Tibial artery (tissue), 4 donors: ENCODE data around the gene BCAS2.

Source experiments
- DNase-seq, 2 donors: peaks; one replicate each; pipeline ENCODE4 v3.0.0-alpha.2; 2019
- H3K27ac ChIP-seq, 2 donors: fragments of 200-600 bp; sonication (generic) in 1 of 2; 1 replicate in 1 of 2; 2 replicates in 1 of 2; pipeline ENCODE4 v1.5.1; 2018 to 2019; ENCODE audit warnings: mild to moderate bottlenecking in 1 of 2
- H3K27me3 ChIP-seq, 2 donors: fragments of 200-600 bp; sonication (generic) in 1 of 2; one replicate each; pipeline versions ENCODE4 v1.5.1 to v1.6.0; 2016 to 2019
- H3K36me3 ChIP-seq, 3 donors: fragments of 200-600 bp; sonication (generic) in 2 of 3; one replicate each; pipeline ENCODE4 v1.5.1; 2016 to 2019; ENCODE audit warnings: mild to moderate bottlenecking in 2 of 3
- H3K4me1 ChIP-seq, 4 donors: fragments of 200-600 bp; sonication (generic) in 2 of 4; 1 replicate in 3 of 4; 2 replicates in 1 of 4; pipeline ENCODE4 v1.5.1; 2016 to 2019
- H3K4me3 ChIP-seq, 2 donors: fragments of 200-600 bp; sonication (generic) in 1 of 2; 1 replicate in 1 of 2; 2 replicates in 1 of 2; pipeline ENCODE4 v1.5.1; 2018 to 2019; ENCODE audit warnings: mild to moderate bottlenecking in 2 of 2
- H3K9me3 ChIP-seq, 3 donors: fragments of 200-600 bp; sonication (generic) in 1 of 3; one replicate each; pipeline ENCODE4 v1.5.1; 2016 to 2019
- CTCF ChIP-seq, 2 experiments: fragments of 200-600 bp in 1 of 2; fragments of 450-650 bp in 1 of 2; IDR thresholded peaks; one replicate each; pipeline ENCODE4 v1.5.1; 2017 to 2019; ENCODE audit warnings: antibody characterized with exemption in 2 of 2, mild to moderate bottlenecking in 1 of 2, moderate library complexity in 1 of 2
- intact Hi-C: fragments of 100-400 bp; cut with DNase I; formaldehyde crosslinking; loops from one replicate; pipeline ENCODE4 v1.15.0; 2023; ENCODE audit warnings: low total_unique reads

Gene BCAS2

DNA sequence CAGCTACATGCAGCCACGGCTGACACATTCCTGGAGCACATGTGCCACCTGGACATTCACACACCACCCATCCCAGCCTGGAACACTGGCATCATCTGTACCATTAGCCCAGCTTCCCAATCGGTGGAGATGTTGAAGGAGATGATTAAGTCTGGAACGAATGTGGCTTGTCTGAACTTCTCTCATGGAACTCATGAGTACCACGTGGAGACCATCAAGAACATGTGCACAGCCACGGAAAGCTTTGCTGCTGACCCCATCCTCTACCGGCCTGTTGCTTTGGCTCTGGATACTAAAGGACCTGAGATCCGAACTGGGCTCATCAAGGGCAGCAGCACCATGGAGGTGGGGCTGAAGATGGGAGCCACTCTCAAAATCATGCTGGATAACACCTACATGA lies 45.4 kb downstream of the BCAS2 start:
- Histone ChIP-seq H3K36me3 (no peaks in the 10 kb centered on the region), H3K4me1 (no peaks in the 10 kb centered on the region), H3K27ac (no peak overlapping the region), H3K4me3 (no peak overlapping the region), H3K9me3 (no peaks in the 10 kb centered on the region), H3K27me3 (no peaks in the 10 kb centered on the region)
- TF ChIP-seq CTCF (IDR thresholded peaks at IDR 0.05) = no peak
- no peak for DNase-seq
- intact Hi-C loops = no loop called here

DNA sequence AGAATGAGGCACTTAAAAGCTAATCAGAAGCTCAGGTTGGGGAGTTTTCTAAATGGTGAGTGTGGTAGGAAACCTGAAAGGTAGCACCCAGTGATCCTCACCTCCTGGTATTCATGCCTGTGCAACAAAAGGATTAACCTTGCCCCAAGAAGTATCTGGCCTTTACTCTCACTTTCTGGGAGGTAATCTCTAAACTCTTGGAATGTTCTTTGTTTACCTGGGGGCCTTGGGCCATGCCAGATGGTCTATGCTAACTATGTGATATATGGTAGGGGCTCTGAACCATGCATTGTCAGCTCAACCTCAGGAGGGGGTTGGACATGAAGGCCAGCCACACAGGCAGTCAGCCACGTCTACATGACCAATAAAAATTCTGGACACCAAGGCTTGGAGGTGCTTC lies 46.0 kb downstream of the BCAS2 start:
- Histone ChIP-seq H3K4me3 (no peak overlapping the region), H3K9me3 (no peaks in the 10 kb centered on the region), H3K27ac (no peak overlapping the region), H3K36me3 (no peaks in the 10 kb centered on the region), H3K4me1 (no peaks in the 10 kb centered on the region), H3K27me3 (no peaks in the 10 kb centered on the region)
- no peak for DNase-seq
- TF ChIP-seq CTCF (IDR thresholded peaks at IDR 0.05) = no peak
- intact Hi-C loops = no loop called here

DNA sequence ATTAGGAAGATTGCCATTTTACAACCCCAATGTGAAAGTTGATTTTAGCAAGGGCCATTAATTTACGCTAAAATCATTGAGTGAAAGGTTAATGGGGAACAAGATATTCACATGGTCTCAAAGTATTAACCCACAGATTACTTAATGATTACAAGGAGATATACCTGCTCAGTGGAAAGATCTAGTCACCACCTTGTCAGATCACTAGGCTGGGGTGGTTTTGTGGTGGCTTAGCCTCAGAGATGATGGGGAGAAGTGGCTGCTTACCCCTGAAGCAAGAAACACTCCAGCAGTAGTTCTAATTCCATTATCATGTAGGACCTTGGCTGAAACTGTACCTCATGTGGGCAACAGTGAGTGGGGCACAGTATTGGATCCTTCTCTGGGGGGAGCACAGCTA lies 50.3 kb downstream of the BCAS2 start:
- Histone ChIP-seq H3K9me3 (no peaks in the 10 kb centered on the region), H3K27me3 (no peaks in the 10 kb centered on the region), H3K4me3 (no peak overlapping the region), H3K36me3 (no peaks in the 10 kb centered on the region), H3K27ac (no peak overlapping the region), H3K4me1 (no peaks in the 10 kb centered on the region)
- DNase-seq = no peak
- intact Hi-C loops = no loop called here
- no peak for TF ChIP-seq CTCF (IDR thresholded peaks at IDR 0.05)

DNA sequence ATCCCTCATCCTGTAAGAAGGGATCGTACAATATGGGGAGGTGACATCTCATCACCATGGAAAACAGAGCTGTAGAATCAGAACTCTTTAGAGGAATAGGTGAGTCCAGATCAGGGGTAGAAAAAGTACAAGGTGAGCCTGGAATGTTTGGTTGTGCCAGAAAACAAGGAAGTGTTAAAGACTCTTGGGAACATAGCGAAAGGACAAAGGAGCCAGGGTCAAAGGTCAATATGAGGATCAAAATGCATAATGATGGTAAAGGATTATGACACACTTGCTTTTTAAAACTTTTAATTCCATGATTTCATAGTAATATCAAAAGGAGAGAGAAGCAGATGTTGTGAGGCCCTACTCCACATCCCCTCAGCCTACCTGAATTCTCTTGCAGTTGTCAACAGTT lies 51.2 kb downstream of the BCAS2 start:
- H3K4me1 ChIP-seq = no peaks in the 10 kb centered on the region
- no peaks in the 10 kb centered on the region for H3K36me3 ChIP-seq
- intact Hi-C loops = no loop called here
- no peaks in the 10 kb centered on the region for H3K27me3 ChIP-seq
- no peak overlapping the region for H3K4me3 ChIP-seq
- no peak for TF ChIP-seq CTCF (IDR thresholded peaks at IDR 0.05)
- no peak overlapping the region for H3K27ac ChIP-seq
- no peaks in the 10 kb centered on the region for H3K9me3 ChIP-seq
- no peak for DNase-seq

GRCh38 chr1:114524944-114525343 lies 56.5 kb downstream of the BCAS2 start:
- Histone ChIP-seq H3K4me1 (no peaks in the 10 kb centered on the region), H3K27me3 (no peaks in the 10 kb centered on the region), H3K4me3 (no peak overlapping the region), H3K36me3 (no peaks in the 10 kb centered on the region), H3K27ac (no peak overlapping the region), H3K9me3 (no peaks in the 10 kb centered on the region)
- no peak for TF ChIP-seq CTCF (IDR thresholded peaks at IDR 0.05)
- DNase-seq = no peak
- intact Hi-C loops = no loop called here

DNA sequence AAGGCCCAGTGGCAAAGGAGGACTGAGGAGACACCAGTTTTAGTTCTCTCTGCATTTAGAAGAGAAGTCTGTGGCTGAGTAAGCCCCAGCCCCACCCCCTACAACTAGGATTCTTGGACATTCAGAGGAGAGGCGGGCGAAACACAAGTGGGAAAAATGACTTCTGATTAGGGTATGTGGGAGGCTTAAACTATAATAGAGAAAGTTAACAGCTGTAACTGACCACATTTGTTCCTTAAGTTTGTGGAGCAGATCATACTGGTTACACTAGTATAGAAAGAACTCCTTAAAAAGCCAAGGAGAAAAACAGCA lies 59.2 kb downstream of the BCAS2 start:
- intact Hi-C loops = no loop called here
- Histone ChIP-seq H3K27me3 (no peaks in the 10 kb centered on the region), H3K4me1 (no peaks in the 10 kb centered on the region), H3K9me3 (no peaks in the 10 kb centered on the region), H3K4me3 (no peak overlapping the region), H3K36me3 (no peaks in the 10 kb centered on the region), H3K27ac (no peak overlapping the region)
- no peak for DNase-seq
- TF ChIP-seq CTCF (IDR thresholded peaks at IDR 0.05) = no peak
